Type B pancreatic cell (in vitro differentiated cells): Measurements from ENCODE around the gene PMP22. TPM values are rescaled to one million over a fixed set of nuclear protein-coding genes. Genes with fewer than 3 reads are reported as not detected.
A peak's percentile ranks its signal among the peaks of the same experiment; 100 is the strongest.

Experiments used
- DNase-seq: peaks from one replicate; pipeline ENCODE4 v3.0.0; 2021; ENCODE audit warnings: mixed read lengths; ENCODE audit not compliant: unreplicated experiment; ENCODE audit errors: extremely low spot score
- H3K27ac Mint-ChIP-seq: 2 replicates; pipeline ENCODE4 v1.8.0; 2021; ENCODE audit warnings: mild to moderate bottlenecking, mixed read lengths
- H3K27me3 Mint-ChIP-seq: 2 replicates; pipeline ENCODE4 v1.8.0; 2021; ENCODE audit warnings: mixed read lengths
- H3K36me3 Mint-ChIP-seq: 2 replicates; pipeline ENCODE4 v1.8.0; 2021; ENCODE audit warnings: mixed read lengths
- H3K4me1 Mint-ChIP-seq: one replicate; pipeline ENCODE4 v1.8.0; 2021; ENCODE audit warnings: mixed read lengths; ENCODE audit not compliant: unreplicated experiment
- H3K4me3 Mint-ChIP-seq: 2 replicates; pipeline ENCODE4 v1.8.0; 2021; ENCODE audit warnings: mild to moderate bottlenecking, mixed read lengths
- H3K9me3 Mint-ChIP-seq: 2 replicates; pipeline ENCODE4 v1.8.0; 2021; ENCODE audit warnings: mixed read lengths
- total RNA-seq: library from RNA; stranded (reverse); gene quantifications from 2 replicates; pipeline ENCODE4 v1.2.1, GENCODE V29; 2021; ENCODE audit warnings: low replicate concordance
- TF ChIP-seq, protein P1 (sequence below): fragments of 200-600 bp; sonication (generic); conservative IDR thresholded peaks from 2 replicates; pipeline ENCODE4 v1.5.0; 2021; ENCODE audit warnings: antibody characterized with exemption, mild to moderate bottlenecking

Gene PMP22
- total RNA-seq, 1 donor from 2014 or later: 16.2 TPM

DNA sequence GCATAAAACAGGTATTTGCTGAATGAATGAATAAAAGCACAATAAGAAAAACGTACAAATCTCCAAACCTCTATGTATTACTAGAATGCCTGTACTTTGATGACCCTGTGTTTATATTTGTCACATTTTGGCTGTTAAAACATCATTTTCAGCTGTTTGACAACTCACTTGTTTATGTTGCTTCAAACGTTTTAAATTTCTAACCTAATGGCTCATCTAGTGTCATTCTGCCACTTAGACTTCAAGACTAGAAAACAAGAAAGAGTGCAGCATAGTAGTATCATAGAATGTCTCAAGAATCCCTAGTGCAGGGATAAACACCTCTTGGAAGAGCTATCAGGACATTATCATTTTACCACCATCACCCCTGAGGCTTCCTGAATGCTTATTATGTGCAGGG, 19.4 kb upstream of the PMP22 start:
- Mint-ChIP-seq H3K4me1 (peaks cover 6% of the 10 kb centered on the region), H3K36me3 (no peaks in the 10 kb centered on the region), H3K4me3 (no peak overlapping the region), H3K27me3 (peaks cover 6% of the 10 kb centered on the region), H3K27ac (no peak overlapping the region), H3K9me3 (peaks cover 4% of the 10 kb centered on the region)
- TF ChIP-seq, protein P1, sequence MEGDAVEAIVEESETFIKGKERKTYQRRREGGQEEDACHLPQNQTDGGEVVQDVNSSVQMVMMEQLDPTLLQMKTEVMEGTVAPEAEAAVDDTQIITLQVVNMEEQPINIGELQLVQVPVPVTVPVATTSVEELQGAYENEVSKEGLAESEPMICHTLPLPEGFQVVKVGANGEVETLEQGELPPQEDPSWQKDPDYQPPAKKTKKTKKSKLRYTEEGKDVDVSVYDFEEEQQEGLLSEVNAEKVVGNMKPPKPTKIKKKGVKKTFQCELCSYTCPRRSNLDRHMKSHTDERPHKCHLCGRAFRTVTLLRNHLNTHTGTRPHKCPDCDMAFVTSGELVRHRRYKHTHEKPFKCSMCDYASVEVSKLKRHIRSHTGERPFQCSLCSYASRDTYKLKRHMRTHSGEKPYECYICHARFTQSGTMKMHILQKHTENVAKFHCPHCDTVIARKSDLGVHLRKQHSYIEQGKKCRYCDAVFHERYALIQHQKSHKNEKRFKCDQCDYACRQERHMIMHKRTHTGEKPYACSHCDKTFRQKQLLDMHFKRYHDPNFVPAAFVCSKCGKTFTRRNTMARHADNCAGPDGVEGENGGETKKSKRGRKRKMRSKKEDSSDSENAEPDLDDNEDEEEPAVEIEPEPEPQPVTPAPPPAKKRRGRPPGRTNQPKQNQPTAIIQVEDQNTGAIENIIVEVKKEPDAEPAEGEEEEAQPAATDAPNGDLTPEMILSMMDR: no peak
- DNase-seq: no peak

DNA sequence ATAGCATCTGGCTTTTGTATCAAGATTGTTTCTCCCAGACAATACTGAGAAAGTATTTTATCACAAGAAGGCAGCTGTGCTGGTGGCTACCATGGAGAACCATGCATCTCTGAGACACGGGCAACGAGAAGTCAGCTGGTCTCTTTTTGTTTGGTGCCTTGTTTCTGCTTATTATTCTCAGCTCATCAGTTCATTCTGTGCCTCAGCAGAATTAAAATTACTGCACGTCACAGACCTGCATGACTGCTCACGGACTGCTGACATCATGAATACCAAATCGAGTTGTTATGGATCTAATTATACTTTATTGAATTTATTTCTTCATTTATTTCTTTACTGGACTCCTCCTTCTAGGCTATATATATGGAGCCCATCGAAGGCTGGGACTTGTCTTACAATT, 19.0 kb upstream of the PMP22 start:
- H3K36me3 Mint-ChIP-seq: no peaks in the 10 kb centered on the region
- H3K27me3 Mint-ChIP-seq: peaks cover 6% of the 10 kb centered on the region
- H3K9me3 Mint-ChIP-seq: no peaks in the 10 kb centered on the region
- peaks cover 2% of the 10 kb centered on the region for H3K4me1 Mint-ChIP-seq
- TF ChIP-seq, protein P1: no peak
- DNase-seq: no peak
- H3K4me3 Mint-ChIP-seq: no peak overlapping the region
- H3K27ac Mint-ChIP-seq: no peak overlapping the region

DNA sequence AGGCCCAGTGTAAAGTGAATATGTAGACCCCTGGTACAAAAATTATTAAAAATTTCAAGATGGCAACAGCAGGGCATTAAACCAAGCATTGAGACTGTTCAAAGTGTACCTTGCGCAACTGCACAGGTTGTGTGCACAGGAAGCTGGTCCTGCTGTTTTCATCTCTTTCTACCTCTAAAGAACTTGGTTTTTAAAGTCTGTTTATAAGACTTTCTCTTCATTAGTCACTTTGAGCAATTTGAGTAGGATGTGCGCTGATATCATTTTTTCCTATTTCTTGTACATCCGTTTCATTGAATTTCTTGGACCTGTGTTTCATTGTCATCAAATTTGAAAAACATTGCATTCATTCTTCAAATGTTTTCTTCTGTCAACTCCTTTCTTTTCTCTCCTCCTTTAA, 16.8 kb upstream of the PMP22 start:
- H3K27ac Mint-ChIP-seq: no peak overlapping the region
- no peak for DNase-seq
- peaks cover 5% of the 10 kb centered on the region for H3K4me1 Mint-ChIP-seq

DNA sequence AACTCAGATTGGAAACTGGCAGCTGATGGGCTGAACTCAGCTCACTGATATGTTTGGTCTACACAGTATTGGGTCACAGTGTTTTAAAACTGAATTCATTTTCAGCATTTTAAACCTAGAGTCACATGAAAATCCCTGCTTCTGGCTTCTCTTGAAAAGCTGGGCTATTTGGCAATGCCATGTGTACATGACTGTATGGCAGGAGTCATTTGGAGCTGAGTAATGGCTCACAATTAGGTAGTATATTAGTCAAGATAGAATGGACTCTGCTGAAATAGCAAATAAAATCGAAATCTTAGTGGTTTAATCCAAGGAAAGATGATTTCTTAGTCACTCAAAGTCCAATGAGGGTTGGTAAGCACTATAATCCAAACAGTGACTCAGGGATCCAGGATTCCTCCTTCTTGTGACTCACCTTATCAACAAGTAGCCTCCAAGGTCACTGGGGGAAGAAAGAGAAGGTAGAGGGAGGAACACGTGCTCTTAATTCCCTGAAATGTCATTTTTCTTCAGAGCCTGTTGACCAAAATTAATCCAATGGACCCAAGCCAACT, 13.9 kb upstream of the PMP22 start:
- no peak for DNase-seq
- no peak overlapping the region for H3K4me3 Mint-ChIP-seq
- H3K36me3 Mint-ChIP-seq: no peaks in the 10 kb centered on the region
- TF ChIP-seq, protein P1: no peak
- H3K27me3 Mint-ChIP-seq: peaks cover 9% of the 10 kb centered on the region
- no peak overlapping the region for H3K27ac Mint-ChIP-seq
- H3K4me1 Mint-ChIP-seq: peaks cover 5% of the 10 kb centered on the region
- no peaks in the 10 kb centered on the region for H3K9me3 Mint-ChIP-seq

More for the DNA sequence above, 16.8 kb upstream of the PMP22 start:
- no peak overlapping the region for H3K4me3 Mint-ChIP-seq
- peaks cover 9% of the 10 kb centered on the region for H3K27me3 Mint-ChIP-seq
- H3K36me3 Mint-ChIP-seq: no peaks in the 10 kb centered on the region
- H3K9me3 Mint-ChIP-seq: no peaks in the 10 kb centered on the region
- TF ChIP-seq, protein P1: no peak

DNA sequence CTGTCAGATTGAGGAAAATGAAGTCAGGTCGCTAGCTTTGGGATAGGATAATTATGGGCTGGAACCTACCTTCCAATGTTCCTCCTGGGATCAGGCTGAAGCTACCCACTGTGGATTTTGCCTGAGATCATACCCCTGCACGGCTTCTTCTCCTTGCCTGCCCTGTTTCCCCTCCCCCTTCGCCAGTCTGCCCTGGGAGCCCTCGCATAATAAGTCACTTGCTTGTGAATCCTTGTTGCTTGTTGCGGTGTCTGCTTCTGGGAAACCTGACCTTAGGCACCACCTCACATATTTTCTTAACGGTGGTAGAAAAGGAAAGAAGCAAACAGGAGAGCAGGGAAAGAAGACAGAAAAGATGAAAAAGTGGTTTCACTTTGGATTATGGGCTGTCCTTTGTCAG, 13.3 kb upstream of the PMP22 start:
- Mint-ChIP-seq H3K4me1 (peaks cover 5% of the 10 kb centered on the region), H3K27me3 (peaks cover 9% of the 10 kb centered on the region), H3K4me3 (peak overlapping the region; percentile 65), H3K36me3 (no peaks in the 10 kb centered on the region), H3K9me3 (no peaks in the 10 kb centered on the region), H3K27ac (no peak overlapping the region)
- DNase-seq: no peak
- TF ChIP-seq, protein P1: no peak

DNA sequence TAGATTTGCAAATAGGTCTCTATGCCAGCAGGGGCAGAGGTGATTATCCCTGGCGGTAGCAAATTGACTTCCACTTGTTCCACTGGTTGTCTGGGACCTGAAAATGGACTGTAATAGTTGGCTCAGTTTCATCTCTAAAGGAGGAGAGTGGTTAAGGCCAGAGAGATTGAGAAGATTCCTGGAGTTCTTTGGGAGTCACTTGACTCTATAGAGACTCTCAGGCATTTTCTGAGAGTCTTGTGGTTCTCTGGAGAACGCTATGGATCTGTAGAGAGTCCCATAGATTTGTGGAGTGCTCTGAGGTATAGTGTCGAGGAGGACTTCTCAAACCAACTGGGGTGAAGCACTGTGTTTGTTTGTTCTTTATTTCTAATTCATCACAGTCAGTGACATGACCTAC, 8.9 kb upstream of the PMP22 start:
- Mint-ChIP-seq H3K27ac (no peak overlapping the region), H3K36me3 (no peaks in the 10 kb centered on the region), H3K27me3 (peaks cover 17% of the 10 kb centered on the region), H3K9me3 (no peaks in the 10 kb centered on the region), H3K4me1 (peaks cover 12% of the 10 kb centered on the region), H3K4me3 (no peak overlapping the region)
- DNase-seq: no peak
- TF ChIP-seq, protein P1: no peak
